ENCODE results near the gene SLC6A3. TPM values are rescaled to one million over a fixed set of nuclear protein-coding genes. Genes with fewer than 3 reads are reported as not detected.

The SLC6A3 gene
- total RNA-seq, 4 donors from 2014 or later, result 0.16 to 0.22 TPM; not detected in 2

GRCh38 chr5:1466631-1467265 lies 21.5 kb upstream of the SLC6A3 start:
- TF ChIP-seq CTCF (IDR thresholded peaks at IDR 0.05; ENCODE audit: low read depth), result no peak

GRCh38 chr5:1465966-1466471 lies 20.8 kb upstream of the SLC6A3 start:
- TF ChIP-seq CTCF (IDR thresholded peaks at IDR 0.05; ENCODE audit: low read depth), result no peak

- TF ChIP-seq CTCF (IDR thresholded peaks at IDR 0.05; ENCODE audit: low read depth), result no peak
These were observed 19.9 kb upstream of the SLC6A3 start for GRCh38 chr5:1465117-1465516.

GRCh38 chr5:1464511-1464910 lies 19.3 kb upstream of the SLC6A3 start:
- no peak for TF ChIP-seq CTCF (IDR thresholded peaks at IDR 0.05; ENCODE audit: low read depth)

GRCh38 chr5:1464096-1464446 lies 18.8 kb upstream of the SLC6A3 start:
- TF ChIP-seq CTCF (IDR thresholded peaks at IDR 0.05; ENCODE audit: low read depth), result no peak

GRCh38 chr5:1463326-1464095 lies 18.3 kb upstream of the SLC6A3 start:
- TF ChIP-seq CTCF (IDR thresholded peaks at IDR 0.05; ENCODE audit: low read depth), result no peak

- TF ChIP-seq CTCF (IDR thresholded peaks at IDR 0.05; ENCODE audit: low read depth), result no peak
These were observed 17.1 kb upstream of the SLC6A3 start for GRCh38 chr5:1462358-1462757.
